Measurements from ENCODE around the gene KCTD8. TPM values are rescaled to one million over a fixed set of nuclear protein-coding genes. Genes with fewer than 3 reads are reported as not detected.

Gene KCTD8
- total and polyA plus RNA-seq, 7 donors: 0.03 to 2.7 (median 1.7) TPM; not detected in 2

DNA sequence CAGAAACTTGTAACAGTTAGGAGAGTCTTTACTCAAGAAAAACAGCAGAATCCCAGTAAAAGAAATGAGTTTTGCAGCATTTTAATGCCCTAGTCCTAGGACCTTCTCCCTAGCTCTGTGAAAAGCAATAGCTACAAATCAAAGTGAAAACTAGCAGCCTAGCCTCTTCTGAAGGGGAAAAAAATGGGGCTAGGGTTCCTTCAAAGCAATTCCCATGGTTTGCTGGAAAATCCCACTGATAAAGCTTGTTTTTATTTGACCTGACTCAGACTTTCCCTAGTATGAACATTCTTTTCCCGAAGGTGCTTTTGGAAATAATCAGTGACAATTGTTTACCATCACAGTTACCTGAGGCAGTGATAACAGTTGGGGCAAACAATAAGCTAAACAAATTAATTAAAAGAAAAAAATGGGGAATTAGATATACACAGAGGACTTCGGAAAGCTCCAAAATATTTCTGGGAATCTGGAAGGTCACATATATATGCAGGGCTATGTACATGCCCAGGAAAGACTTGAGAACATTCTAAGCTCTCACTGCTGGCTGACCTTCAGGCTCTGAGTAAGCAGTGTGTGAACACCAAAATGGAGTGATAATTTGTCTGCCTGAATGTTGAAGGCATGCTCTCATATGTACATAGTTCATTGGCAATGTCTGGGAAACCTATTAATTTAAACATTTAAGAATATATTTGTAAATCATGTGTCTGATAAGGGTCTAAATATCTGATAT is 285.9 kb downstream of the KCTD8 start:
- Histone ChIP-seq H3K9me3 (peaks cover 0 to 3% (median 0%) of the 10 kb centered on the region in 4 donors), H3K27me3 (no peaks in the 10 kb centered on the region), H3K27ac (no peak overlapping the region), H3K4me3 (no peak overlapping the region), H3K4me1 (peaks cover 0 to 5% (median 4%) of the 10 kb centered on the region in 4 donors), H3K36me3 (no peaks in the 10 kb centered on the region)
- TF ChIP-seq POLR2A (IDR thresholded peaks at IDR 0.05) (no peak), POLR2AphosphoS5 (IDR thresholded peaks at IDR 0.05) (no peak), EP300 (IDR thresholded peaks at IDR 0.05) (no peak)
- TF ChIP-seq, protein P1, sequence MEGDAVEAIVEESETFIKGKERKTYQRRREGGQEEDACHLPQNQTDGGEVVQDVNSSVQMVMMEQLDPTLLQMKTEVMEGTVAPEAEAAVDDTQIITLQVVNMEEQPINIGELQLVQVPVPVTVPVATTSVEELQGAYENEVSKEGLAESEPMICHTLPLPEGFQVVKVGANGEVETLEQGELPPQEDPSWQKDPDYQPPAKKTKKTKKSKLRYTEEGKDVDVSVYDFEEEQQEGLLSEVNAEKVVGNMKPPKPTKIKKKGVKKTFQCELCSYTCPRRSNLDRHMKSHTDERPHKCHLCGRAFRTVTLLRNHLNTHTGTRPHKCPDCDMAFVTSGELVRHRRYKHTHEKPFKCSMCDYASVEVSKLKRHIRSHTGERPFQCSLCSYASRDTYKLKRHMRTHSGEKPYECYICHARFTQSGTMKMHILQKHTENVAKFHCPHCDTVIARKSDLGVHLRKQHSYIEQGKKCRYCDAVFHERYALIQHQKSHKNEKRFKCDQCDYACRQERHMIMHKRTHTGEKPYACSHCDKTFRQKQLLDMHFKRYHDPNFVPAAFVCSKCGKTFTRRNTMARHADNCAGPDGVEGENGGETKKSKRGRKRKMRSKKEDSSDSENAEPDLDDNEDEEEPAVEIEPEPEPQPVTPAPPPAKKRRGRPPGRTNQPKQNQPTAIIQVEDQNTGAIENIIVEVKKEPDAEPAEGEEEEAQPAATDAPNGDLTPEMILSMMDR (IDR thresholded peaks at IDR 0.05): no peak
- no peak for DNase-seq
- intact Hi-C loops (cut with DNase I): no loop called here
- 43 to 68% methylated on average over 2 of the region's 2 CpGs for WGBS, 2 donors

DNA sequence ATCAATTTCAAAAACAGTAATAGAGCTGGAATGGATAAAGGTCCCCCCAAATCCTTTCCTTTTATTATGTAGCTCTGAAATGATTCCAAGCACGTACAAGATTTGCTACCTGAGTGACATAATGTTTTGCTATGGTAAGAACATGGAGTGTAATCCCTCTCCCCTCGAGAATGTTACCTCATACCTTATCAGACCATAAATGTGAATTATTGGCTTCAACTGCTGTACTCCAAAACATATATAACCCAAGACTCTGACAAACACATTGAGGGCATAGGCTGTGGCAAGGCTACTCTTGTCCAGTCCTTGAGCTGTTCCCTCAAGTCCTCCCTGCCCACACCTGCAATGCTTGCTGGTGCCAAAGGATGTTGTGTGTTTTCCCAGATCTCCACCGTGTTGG is 286.9 kb downstream of the KCTD8 start:
- intact Hi-C loops (cut with DNase I): no loop called here
- WGBS, 2 donors: 28 to 68% methylated on average over 3 of the region's 3 CpGs
- no peak overlapping the region for H3K27ac ChIP-seq

DNA sequence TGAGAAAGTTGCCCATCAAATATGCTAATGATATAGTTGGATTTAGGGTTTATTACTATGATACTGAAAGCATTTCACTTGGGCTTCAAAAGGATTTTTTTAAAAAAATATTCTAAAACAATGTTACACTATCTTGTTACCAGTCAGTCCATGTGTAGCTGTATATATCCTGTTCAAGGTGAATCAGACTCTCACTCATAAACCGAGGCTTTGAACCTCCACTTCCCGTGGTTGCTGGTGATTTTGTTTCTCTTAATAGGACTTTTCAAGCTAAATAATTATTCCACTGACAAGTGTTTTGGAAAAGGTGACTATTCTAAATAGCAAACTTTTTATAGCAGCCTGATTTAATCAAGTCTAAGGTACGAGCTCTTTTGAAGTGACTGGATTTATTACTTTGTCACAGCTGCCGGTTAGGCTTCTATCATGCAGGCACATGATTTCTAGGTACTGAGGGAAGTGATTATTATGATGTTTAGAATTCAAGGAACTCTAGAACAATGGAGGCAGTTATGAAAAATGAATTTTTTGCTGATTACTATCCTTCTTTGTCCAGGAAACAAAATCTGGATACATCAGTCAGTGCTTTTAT is 287.7 kb downstream of the KCTD8 start:
- Histone ChIP-seq H3K27me3 (no peaks in the 10 kb centered on the region), H3K4me3 (no peak overlapping the region), H3K36me3 (no peaks in the 10 kb centered on the region), H3K27ac (no peak overlapping the region), H3K9me3 (peaks cover 0 to 3% (median 0%) of the 10 kb centered on the region in 4 donors), H3K4me1 (peaks cover 0 to 12% (median 8%) of the 10 kb centered on the region in 4 donors)
- intact Hi-C loops (cut with DNase I): no loop called here
- DNase-seq: no peak
- no peak for TF ChIP-seq EP300 (IDR thresholded peaks at IDR 0.05)
- 23 to 47% methylated on average over 4 of the region's 4 CpGs for whole genome bisulfite sequencing, 2 donors

More for the DNA sequence above, 286.9 kb downstream of the KCTD8 start:
- no peak overlapping the region for H3K4me3 ChIP-seq
- H3K9me3 ChIP-seq: peaks cover 0 to 3% (median 0%) of the 10 kb centered on the region in 4 donors
- H3K27me3 ChIP-seq: no peaks in the 10 kb centered on the region
- DNase-seq: no peak
- TF ChIP-seq, protein P1 (IDR thresholded peaks at IDR 0.05): no peak
- TF ChIP-seq EP300 (IDR thresholded peaks at IDR 0.05) (no peak), POLR2AphosphoS5 (IDR thresholded peaks at IDR 0.05) (no peak), POLR2A (IDR thresholded peaks at IDR 0.05) (no peak)
- H3K36me3 ChIP-seq: no peaks in the 10 kb centered on the region
- H3K4me1 ChIP-seq: peaks cover 0 to 12% (median 8%) of the 10 kb centered on the region in 4 donors

DNA sequence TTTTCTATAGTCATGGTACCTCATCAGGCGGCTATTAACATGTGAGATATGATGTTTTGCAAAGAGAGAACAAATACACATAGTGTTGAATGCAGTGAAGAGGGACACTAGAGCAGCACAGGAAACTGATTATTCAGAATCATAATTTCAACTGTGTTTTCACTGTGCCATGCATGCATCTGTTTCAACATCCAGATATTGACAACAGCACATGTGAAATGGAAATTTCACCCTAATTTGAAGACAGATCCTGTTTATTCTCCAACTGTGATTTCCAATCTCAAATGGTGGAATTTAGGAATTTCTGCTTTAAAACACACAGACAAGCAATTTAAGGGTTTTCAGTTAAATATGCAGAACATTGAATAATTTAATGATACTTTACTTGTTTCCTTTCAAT is 288.6 kb downstream of the KCTD8 start:
- TF ChIP-seq EP300 (IDR thresholded peaks at IDR 0.05) (no peak), POLR2A (IDR thresholded peaks at IDR 0.05) (no peak), POLR2AphosphoS5 (IDR thresholded peaks at IDR 0.05) (no peak)
- TF ChIP-seq, protein P1 (IDR thresholded peaks at IDR 0.05): no peak
- H3K4me3 ChIP-seq: no peak overlapping the region
- no peaks in the 10 kb centered on the region for H3K36me3 ChIP-seq
- H3K9me3 ChIP-seq: peaks cover 0 to 3% (median 0%) of the 10 kb centered on the region in 4 donors
- no peaks in the 10 kb centered on the region for H3K27me3 ChIP-seq
- H3K27ac ChIP-seq: no peak overlapping the region
- intact Hi-C loops (cut with DNase I): no loop called here
- 77 to 87% methylated on average over 1 of the region's 1 CpG for WGBS, 2 donors
- H3K4me1 ChIP-seq: peaks cover 0 to 12% (median 10%) of the 10 kb centered on the region in 4 donors
- no peak for DNase-seq

DNA sequence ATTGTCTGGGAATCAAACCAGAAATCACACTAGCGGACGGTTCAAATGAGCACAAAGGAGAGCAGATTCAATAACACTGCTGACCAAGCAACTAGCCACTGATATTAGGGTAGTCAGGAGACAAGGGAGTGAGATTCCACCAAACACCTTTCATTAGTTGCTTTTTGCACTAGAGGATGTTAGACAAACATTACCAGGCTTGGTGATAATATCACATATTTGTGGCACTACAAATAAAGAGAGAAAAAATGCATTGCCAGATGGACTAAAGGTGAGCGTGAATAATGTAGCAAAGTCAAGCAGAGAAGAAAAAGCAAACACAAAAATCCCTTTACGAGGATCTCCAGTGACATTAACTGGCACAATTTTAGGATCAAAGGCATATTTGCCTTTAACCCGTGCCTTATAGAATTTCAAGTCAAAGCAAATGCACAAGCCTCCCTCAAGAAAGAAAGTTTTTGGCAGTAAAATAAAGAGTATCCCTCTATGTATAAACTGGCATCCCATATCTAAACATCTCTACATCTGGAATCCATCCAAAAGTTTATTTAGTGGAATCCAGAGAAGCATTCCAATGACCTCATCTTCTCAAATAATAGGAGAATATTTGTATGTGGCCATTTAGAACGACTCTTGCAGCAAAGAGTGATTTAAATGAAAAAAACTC is 290.9 kb downstream of the KCTD8 start:
- WGBS, 2 donors: 41 to 58% methylated on average over 6 of the region's 6 CpGs
- Histone ChIP-seq H3K4me3 (no peak overlapping the region), H3K27me3 (no peaks in the 10 kb centered on the region), H3K27ac (no peak overlapping the region), H3K9me3 (peaks cover 0 to 3% (median 0%) of the 10 kb centered on the region in 4 donors), H3K4me1 (peaks cover 0 to 12% (median 10%) of the 10 kb centered on the region in 4 donors), H3K36me3 (no peaks in the 10 kb centered on the region)
- intact Hi-C loops (cut with DNase I): no loop called here
- TF ChIP-seq POLR2A (IDR thresholded peaks at IDR 0.05): no peak
- TF ChIP-seq POLR2AphosphoS5 (IDR thresholded peaks at IDR 0.05): no peak
- TF ChIP-seq EP300 (IDR thresholded peaks at IDR 0.05): no peak
- TF ChIP-seq, protein P1 (IDR thresholded peaks at IDR 0.05): no peak
- DNase-seq: no peak
